ENCODE data around the gene SMARCD2.

SMARCD2 gene

DNA sequence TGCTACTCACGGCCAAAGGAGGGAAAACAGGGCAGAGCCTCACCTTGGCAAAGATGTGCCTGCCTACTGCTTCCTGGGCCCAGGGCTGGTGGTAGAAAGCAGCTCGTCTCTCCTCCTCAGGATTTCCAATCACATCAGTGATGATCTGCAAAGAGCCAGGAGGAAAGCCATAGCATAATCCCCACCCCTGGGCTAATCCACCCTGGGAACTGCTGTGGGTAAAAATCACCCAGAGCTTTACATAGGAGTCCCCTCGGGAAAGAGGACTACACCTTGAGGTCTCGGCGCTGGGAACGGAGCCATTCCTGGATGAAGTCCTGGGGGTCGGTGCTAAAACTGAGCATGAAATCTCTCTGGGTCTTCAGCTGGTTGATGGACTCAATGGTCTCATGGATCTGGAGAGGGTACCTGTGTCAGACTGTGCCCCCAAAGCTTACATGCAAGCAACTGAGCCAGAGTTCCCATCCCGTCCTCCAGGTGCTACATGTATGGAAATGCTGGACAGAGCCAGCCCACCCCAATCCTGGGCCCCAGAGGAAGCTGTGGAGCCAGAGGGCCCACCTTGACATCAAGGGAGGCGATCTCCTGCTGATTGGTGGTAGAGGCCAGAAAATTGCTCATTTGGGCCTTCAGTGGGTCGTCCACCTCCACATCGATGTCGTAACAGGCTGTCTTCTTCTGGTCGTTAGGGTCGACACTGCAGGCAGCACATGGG, 9.3 kb downstream of the SMARCD2 start:
- in situ Hi-C loops (cut with MboI; ENCODE audit: low sequenced_read_pairs): no loop called here

DNA sequence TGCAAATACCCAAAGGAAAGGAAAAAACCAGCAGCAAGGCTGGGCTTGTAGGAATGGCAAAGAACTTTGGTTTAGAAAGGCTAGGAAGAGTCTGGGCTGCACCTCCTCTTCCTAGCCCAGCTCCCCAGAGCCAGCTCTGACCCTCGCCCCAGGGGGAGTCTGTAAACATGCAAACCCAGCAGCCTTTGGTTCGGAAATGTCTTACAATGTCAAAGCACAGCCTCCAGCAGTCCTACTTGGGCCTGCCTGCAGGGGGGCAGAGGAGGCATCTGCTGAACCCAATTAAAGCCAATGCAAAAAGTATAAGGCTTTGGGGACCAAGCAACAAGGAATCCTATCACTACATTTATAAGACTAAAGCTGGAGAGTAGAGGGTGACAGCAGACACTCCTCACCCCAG, 10.0 kb downstream of the SMARCD2 start:
- in situ Hi-C loops (cut with MboI; ENCODE audit: low sequenced_read_pairs): no loop called here

DNA sequence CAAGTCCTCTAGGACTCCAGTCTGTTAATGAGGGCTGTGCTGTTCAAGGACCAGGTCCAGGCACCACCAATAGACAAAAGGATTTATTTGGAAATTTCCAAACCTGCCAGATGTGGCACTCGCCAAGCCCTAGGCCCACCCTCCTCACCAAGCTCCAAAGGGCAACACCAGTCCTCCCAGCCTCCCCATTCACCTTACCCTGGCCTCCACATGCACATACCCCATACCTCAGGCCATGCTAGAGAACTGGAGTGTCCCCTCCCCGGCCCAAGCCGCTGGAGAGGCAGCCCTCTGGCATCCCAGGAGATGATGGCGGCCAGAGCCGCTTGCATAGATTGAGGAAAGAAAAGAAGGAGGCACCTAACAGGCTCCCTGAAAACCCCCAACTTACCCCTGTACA, 10.5 kb downstream of the SMARCD2 start:
- in situ Hi-C loops (cut with MboI; ENCODE audit: low sequenced_read_pairs): no loop called here

DNA sequence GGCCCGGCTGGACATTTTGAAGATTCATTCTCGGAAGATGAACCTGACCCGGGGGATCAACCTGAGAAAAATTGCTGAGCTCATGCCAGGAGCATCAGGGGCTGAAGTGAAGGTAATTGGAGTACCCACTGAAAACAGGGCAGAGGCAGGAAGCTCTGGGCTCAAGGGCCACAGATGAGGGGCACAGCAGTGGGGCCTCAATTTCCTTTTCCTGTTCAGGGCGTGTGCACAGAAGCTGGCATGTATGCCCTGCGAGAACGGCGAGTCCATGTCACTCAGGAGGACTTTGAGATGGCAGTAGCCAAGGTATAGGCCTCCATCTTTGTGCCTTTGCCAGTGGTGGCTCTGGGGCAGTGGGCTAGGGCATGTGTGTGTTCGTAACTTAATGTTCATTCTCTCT, 11.0 kb downstream of the SMARCD2 start:
- in situ Hi-C loops (cut with MboI; ENCODE audit: low sequenced_read_pairs): no loop called here

DNA sequence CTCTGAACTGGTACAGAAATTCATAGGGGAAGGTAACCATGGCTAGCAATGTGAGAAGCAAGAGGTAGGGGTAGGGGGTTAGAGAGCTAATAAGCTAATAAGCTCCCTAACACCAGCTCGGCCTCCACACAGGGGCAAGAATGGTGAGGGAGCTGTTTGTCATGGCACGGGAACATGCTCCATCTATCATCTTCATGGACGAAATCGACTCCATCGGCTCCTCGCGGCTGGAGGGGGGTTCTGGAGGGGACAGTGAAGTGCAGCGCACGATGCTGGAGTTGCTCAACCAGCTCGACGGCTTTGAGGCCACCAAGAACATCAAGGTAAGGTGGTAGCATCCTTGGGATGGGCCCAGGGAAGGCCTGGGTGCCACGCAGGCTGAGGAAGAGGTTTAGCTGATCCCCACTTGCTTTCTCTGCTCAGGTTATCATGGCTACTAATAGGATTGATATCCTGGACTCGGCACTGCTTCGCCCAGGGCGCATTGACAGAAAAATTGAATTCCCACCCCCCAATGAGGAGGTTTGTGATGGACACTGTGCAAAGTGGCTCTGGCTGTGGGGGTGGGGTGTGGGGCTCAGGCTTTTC, 11.5 kb downstream of the SMARCD2 start:
- in situ Hi-C loops (cut with MboI; ENCODE audit: low sequenced_read_pairs): no loop called here

DNA sequence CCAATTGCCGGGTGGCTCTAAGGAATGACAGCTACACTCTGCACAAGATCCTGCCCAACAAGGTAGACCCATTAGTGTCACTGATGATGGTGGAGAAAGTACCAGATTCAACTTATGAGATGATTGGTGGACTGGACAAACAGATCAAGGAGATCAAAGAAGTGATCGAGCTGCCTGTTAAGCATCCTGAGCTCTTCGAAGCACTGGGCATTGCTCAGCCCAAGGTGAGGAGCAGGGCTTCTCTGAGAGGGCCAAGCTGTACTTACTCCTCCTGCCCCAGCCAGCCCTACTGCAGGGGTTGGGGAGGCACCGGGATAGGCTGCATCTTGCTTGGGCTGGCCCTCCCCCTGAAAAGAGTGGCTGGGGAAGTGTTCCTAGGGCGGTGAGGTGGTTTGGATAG, 12.2 kb downstream of the SMARCD2 start:
- in situ Hi-C loops (cut with MboI; ENCODE audit: low sequenced_read_pairs): no loop called here

DNA sequence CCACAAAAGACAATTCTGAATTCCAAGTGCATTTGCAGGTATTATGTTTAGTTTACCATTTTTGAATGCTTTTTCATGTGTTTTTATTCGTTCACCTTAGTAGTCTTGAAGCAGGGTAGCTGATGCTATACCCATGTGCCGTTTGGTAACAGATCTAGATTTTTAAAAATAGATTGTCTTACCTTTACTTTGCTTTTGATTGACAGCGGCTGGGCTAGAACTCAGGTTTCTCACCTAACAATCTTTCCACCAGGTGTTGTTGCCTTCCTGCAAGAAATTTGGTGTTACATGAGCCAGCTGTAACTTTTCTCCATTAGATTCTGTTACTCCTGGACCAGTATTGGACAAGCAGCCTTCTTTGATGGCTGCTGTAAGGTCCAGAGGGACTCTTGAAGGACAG, 13.5 kb downstream of the SMARCD2 start:
- in situ Hi-C loops (cut with MboI; ENCODE audit: low sequenced_read_pairs): no loop called here

DNA sequence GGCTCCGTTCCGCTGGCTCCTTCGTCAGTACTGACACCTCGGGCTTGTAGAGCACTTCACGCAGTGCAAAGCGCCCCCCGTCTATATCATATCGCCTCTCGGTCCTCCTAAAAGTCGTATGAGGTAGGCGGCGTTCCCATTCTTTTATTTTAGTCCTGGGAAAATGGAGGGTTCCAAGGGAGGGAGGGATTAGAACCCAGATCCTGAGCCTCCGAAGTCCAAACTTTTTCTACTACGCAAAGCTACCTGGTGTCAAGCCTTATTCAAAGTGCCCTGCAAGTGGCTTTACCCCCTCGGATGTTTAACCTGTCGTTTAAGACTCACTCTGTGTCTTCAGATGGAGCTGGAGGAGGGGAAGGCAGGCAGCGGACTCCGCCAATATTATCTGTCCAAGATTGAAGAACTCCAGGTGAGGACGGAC, 14.7 kb downstream of the SMARCD2 start:
- in situ Hi-C loops (cut with MboI; ENCODE audit: low sequenced_read_pairs): no loop called here

DNA sequence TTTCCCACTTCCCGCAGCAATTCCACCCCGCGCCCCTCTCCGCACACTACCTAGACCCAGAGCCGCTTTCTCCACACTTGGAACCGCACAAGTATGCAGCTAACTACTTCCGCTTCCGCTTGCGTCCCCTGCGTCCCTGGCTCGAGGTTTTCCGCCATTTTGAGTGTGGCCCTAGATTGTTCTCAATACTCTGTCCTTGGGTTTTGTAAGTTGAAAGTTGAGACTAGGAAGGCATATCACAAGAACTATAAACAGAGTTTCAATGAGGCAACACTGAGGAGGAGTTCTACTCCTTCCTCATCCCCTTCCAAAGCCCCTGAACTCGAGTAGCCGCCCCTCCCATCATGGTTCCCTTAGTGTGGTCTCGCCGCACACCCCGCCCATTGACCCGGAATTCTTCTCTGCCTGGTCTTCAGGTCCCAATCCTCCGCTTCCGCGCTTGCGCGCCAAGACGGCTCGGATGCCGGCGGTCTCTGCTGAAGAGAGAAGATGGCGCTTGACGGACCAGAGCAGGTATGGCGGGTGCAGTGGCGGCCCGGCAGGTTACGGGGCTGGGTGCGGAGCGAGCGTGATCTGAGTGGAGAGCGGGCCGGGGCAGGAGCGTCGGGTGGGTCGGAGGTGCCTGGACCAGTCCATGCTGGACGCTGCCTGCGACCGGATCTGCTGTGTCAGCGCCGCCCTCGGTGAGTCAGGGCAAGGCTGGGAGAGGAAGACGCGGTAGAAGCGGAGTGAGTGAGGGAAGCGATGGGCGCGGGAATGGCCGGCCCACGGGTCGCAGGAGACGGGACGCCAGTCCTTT, 15.3 kb downstream of the SMARCD2 start, which contains the start of the genes FTSJ3 and PSMC5:
TSS of gene FTSJ3 (minus strand) at position 662 of the 799 bp plus-strand sequence. CDS start 761 bp downstream, outside the sequence.
TSS of gene PSMC5 (plus strand) at position 430 of the 799 bp plus-strand sequence. CDS start at position 490, 60 bp downstream.
- in situ Hi-C loops (cut with MboI; ENCODE audit: low sequenced_read_pairs): no loop called here

DNA sequence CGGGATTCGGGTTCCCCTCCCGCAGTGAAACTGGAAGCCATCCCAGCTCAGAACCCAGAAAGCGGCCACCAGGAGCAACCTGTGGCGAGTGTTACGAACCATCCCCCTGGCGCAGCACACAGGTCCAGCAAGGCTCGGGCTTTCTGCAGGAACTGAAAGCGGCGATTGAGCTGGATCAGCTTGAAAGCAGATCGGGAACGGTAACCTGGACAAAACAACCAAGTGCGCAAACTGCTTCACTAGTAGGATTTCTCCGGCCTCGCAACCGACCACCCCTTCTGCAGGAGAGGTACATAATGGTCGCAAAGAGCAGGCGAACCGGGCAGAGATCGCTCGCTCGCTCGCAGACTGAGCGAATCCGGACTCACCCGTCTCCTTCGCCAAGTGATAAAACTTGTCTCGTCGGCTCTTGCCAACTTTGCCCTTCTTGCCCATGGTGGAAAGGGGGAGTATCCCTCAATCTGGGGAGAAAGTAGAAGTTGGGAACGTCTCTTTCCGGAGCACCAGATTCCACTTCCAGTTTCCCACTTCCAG, 15.9 kb downstream of the SMARCD2 start:
- in situ Hi-C loops (cut with MboI; ENCODE audit: low sequenced_read_pairs): no loop called here

DNA sequence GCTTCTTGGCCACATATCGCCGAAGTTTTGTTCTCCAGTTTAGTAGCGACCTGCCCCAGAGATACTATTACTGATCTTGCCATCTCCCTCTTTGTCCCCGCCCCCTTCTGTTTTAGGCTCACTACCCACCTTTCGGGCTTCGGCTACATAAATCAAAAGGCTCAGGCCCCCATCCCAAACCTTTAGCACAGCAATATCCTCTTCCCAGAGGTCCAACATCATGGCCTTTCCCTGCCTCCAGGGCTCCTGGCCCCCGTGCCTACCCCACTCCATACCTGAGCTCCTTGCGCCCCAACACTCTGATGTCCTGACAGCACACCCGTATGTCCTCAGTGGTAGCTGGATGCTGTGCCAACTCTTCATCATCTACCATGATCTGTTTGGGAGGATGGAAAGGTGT, 18.1 kb downstream of the SMARCD2 start:
- in situ Hi-C loops (cut with MboI; ENCODE audit: low sequenced_read_pairs): no loop called here

DNA sequence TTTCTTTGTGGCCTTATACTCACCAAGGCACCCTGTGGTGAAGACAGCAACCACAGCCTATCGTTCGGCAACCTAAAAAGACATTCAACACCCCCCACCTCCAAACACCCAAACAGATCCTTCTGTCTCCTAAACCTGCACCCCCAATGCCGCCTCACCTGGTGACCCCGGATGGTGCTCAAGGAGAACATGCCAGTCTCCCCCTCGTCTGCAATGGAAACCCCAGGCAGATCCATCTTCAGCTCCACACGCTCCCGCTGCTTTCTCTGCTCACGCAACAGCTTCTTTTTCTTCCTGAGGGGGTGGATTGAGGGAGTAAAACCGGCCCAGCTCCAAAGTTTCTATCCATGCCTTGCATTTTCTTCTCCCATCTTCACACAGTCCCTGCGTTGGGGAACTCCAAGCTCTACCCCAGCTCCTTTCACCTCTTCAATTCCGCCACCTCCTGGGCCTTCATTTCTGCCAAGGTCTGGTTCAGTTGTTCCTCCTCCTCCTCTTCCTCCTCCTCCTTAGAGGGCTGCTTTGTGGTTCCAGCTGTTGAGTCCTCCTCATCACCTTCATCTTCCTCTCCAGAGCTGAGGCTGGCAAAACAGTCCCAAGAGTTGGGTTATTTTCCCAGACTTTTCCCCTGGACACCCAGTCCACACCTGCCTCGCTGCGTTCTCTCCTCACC, 18.7 kb downstream of the SMARCD2 start:
- in situ Hi-C loops (cut with MboI; ENCODE audit: low sequenced_read_pairs): no loop called here

DNA sequence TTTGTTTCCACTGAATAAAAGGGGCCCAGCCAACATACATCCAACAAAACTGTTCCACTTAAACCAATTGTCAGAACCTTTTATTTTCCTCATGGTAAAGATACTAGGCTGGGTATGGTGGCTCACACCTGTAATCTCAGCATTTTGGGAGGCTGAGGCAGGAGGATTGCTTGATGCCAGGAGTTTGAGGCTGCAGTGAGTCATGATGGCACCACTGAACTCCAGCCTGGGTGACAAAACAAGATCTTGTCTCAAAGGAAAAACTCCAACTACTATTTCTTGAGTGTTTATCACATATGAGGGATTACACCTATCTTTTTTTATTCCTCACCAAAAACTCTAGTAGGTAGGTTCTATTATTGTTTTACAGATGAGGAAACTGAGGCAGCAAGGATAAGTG, 19.9 kb downstream of the SMARCD2 start:
- in situ Hi-C loops (cut with MboI; ENCODE audit: low sequenced_read_pairs): no loop called here

DNA sequence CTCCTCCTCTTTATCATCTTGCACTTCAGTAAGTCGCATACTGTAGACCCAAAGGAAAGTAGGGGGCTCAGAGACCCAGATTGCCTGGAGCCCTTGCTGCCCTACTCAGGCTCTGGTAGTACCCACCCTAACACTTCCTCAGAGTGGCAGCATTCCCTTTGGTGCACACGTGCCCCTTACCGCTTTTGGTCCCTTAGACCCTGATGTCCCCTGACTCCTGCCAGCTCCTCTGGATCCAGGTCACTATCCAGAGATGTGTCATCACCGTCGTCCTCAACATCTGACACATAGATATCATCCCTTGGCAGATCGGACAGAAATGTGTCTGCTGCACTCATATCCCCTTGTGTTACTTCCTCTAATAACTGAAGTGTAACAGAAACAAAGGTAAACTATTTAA, 20.7 kb downstream of the SMARCD2 start:
- in situ Hi-C loops (cut with MboI; ENCODE audit: low sequenced_read_pairs): no loop called here

DNA sequence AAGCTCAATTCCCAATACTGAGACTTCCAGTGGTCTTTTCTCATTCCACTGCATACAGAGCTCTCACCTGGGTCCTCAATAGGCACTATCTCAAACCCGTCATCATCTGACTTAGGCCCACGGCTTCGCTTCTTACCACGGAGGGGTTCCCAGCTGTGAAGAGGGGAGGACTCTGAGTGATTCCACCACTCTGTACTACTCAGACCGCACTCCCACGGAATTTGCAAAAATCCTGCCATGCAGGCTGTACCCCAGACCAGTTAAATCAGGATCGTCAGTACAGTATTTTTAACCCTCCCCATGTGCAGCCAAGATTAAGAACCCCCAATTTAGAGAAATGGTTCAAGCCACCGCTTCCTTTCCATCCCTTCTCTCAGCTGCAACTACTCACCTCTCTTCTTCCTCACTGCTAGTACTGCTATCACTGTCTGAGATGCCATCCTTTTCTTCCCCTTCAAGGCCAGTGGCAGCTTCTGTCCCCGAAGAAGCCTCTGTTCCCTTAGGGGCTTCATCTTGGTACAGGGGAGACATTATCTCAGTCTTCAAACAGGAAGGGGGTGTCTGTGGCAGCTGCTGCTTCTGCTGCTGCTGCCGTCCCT, 21.4 kb downstream of the SMARCD2 start:
- in situ Hi-C loops (cut with MboI; ENCODE audit: low sequenced_read_pairs): no loop called here

DNA sequence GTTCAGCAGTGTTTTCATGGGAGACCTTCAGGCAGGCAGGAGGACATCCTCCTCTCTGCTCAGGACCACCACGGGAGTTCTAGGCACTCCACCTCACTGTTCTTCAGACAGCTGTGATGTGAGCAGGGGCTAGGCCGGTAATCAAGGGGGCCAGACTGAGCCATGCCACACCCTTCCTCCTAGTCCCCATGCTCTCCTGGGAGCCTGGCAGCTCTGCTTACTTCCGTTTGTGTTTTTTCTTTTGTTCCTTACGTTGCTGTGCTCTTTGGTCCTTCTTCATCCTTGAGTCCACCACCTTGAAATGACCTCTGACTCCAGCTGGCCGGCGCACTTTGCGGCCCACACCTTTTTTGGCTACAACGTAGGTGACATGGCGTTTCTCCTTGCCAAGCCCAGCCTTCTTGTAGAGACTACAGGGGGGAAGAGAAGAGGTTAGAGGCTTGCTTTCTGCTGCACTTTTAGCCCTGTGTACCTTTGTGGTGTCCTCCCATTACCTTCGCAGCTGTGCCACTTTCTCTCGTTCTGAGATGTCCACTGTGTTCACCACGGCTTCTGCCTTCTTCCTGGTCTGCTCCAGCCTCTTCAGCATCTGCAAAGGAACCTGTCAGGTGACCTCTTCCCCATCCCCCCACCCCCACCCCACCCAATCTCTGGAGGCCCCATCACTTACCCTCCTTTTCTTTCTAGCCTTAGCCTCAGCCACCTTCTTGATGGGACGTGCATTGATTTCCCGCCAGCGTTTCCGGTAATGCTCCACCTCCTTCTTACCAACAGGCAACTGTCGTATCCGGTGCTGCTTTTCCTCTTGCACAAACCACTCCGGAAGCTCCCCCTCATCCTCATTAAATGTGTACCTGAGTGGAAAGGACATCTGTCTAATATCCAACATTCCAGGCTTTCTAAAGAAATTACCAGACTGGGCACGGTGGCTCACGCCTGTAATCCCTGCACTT, 22.6 kb downstream of the SMARCD2 start:
- in situ Hi-C loops (cut with MboI; ENCODE audit: low sequenced_read_pairs): no loop called here

DNA sequence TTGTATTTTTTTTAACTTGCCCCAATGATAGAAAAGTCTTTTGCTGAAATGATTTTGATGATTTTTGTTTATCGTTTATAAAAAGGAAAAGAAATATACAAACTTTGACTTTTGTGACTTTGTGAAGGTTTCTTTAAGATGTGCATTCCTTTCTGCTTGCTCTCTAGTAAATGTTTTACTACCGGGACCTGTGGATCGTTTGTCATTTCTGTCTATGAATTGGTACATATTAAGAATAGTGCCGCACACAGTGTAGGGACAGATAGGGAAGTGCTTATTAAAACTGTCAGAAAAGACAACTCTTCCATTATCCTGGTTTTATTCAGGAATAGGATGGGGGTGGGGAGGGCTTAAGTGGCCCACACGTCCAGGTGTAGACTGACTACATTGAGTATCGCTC, 23.4 kb downstream of the SMARCD2 start:
- in situ Hi-C loops (cut with MboI; ENCODE audit: low sequenced_read_pairs): no loop called here

DNA sequence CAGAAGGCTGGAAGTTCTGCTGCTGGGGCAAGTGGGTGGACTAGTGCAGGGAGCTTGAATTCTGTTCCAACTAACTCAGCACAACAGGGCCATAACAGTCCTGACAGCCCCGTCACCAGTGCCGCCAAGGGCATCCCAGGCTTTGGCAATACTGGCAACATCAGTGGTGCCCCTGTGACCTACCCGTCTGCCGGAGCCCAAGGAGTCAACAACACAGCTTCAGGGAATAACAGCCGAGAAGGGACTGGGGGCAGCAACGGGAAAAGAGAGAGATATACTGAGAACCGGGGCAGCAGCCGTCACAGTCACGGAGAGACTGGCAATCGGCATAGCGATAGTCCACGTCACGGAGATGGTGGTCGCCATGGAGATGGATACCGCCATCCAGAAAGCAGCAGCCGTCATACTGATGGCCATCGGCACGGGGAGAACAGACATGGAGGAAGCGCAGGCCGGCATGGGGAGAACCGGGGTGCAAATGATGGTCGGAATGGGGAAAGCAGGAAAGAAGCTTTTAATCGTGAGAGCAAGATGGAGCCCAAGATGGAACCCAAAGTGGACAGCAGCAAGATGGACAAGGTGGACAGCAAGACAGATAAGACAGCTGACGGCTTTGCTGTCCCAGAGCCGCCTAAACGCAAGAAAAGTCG, 24.6 kb downstream of the SMARCD2 start:
- in situ Hi-C loops (cut with MboI; ENCODE audit: low sequenced_read_pairs): no loop called here

DNA sequence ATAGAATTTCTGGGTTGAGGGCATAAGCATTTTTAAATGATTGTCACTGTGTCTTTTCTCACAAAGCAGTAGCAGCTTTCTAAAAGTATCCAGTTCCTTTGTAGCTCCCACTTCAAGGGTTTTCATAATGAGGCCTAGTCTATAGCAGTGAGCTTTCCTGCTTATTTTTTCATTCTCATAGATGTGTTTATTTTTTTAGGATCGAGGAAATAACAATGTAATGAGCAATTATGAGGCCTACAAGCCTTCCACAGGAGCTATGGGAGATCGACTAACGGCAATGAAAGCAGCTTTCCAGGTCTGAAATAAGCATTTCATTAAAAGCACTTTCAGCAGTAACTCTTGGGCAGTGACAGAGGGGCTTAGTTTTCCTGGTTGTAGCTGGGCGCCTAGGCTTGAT, 25.8 kb downstream of the SMARCD2 start:
- in situ Hi-C loops (cut with MboI; ENCODE audit: low sequenced_read_pairs): no loop called here

All from hTERT RPE-1 (cell line).